HG03521 (cell line): ENCODE data around the gene SLC9A1.

Source experiments
- ATAC-seq: cut with Tn5 transposase; IDR thresholded peaks from one replicate; pipeline ENCODE4 v1.9.1; 2021; ENCODE audit warnings: mild to moderate bottlenecking, moderate library complexity; ENCODE audit not compliant: unreplicated experiment

The SLC9A1 gene

GRCh38 chr1:27084107-27084506 lies 70.8 kb downstream of the SLC9A1 start:
- ATAC-seq, result no peak

- no peak for ATAC-seq
Observed at GRCh38 chr1:27077968-27078367, 77.0 kb downstream of the SLC9A1 start.

- ATAC-seq, result no peak
Observed at GRCh38 chr1:27076803-27077202, 78.1 kb downstream of the SLC9A1 start.

GRCh38 chr1:27074175-27074780 lies 80.6 kb downstream of the SLC9A1 start:
- no peak for ATAC-seq

GRCh38 chr1:27071049-27071416 lies 83.9 kb downstream of the SLC9A1 start:
- ATAC-seq, result no peak

GRCh38 chr1:27070390-27071048 lies 84.4 kb downstream of the SLC9A1 start:
- ATAC-seq, result no peak

GRCh38 chr1:27068922-27069321 lies 86.0 kb downstream of the SLC9A1 start:
- ATAC-seq, result no peak

GRCh38 chr1:27065999-27066630 lies 88.8 kb downstream of the SLC9A1 start:
- no peak for ATAC-seq

- no peak for ATAC-seq
Observed at GRCh38 chr1:27060891-27061290, 94.0 kb downstream of the SLC9A1 start.

GRCh38 chr1:27058966-27059669 lies 95.8 kb downstream of the SLC9A1 start:
- no peak for ATAC-seq

- no peak for ATAC-seq
Observed at GRCh38 chr1:27057801-27058625, 96.9 kb downstream of the SLC9A1 start.

- ATAC-seq, result no peak
Observed at GRCh38 chr1:27057389-27057788, 97.5 kb downstream of the SLC9A1 start.

GRCh38 chr1:27053977-27054753 lies 100.8 kb downstream of the SLC9A1 start:
- no peak for ATAC-seq

- ATAC-seq, result no peak
Observed at GRCh38 chr1:27052527-27052926, 102.4 kb downstream of the SLC9A1 start.

- no peak for ATAC-seq
Observed at GRCh38 chr1:27049607-27050006, 105.3 kb downstream of the SLC9A1 start.

GRCh38 chr1:27049100-27049499 lies 105.8 kb downstream of the SLC9A1 start:
- ATAC-seq, result no peak
